Adrenal gland (tissue), 5 donors: Measurements from ENCODE around the gene STAMBPL1.

Experiments
- CTCF ChIP-seq, 6 experiments: fragments of 450-650 bp in 4 of 6; fragments of 200-600 bp in 2 of 6; sonication (generic) in 1 of 6; IDR thresholded peaks; 1 replicate in 5 of 6; 2 replicates in 1 of 6; pipeline versions ENCODE4 v1.5.1 to v1.8.0; 2016 to 2021; ENCODE audit warnings: antibody characterized with exemption in 6 of 6, mild to moderate bottlenecking in 2 of 6, moderate library complexity in 1 of 6
- POLR2A ChIP-seq, 2 donors: fragments of 450-650 bp; IDR thresholded peaks; one replicate each; pipeline ENCODE4 v1.6.1; 2017; ENCODE audit warnings: antibody characterized with exemption in 2 of 2, mild to moderate bottlenecking in 2 of 2, moderate library complexity in 1 of 2
- donor health status: DM: no; HTN: no; CAD: no.

DNA sequence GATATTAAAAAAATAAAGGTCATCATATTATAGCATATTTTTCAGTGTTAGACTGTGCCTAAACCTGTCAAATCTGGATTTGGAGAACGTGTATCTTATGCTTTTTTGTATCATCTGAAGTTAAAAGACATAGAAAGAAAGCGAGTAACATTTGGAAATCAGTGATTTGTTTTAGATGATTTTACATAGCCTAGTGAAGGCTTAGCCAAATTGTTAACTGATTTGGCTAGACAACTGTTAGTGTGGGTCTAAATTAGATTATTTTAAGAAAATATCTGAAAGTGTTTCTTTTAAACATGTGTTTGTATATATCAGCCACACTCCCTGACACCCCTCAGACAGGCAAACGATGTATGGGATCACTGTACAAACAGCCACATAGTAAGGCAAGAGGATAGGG lies 36.9 kb downstream of the STAMBPL1 start:
- TF ChIP-seq CTCF (IDR thresholded peaks at IDR 0.05) (no peak), POLR2A (IDR thresholded peaks at IDR 0.05) (no peak)
